Measurements from ENCODE around the gene ARL16. TPM values are rescaled to one million over a fixed set of nuclear protein-coding genes. Genes with fewer than 3 reads are reported as not detected.

The ARL16 gene
- polyA plus RNA-seq, 4 donors: 36.9 to 49.1 (median 45.4) TPM

GRCh38 chr17:81713004-81713555 lies 29.5 kb upstream of the ARL16 start:
- no peak for DNase-seq (ENCODE audit: low read depth in 4 of 4, low spot score in 3 of 4)

DNA sequence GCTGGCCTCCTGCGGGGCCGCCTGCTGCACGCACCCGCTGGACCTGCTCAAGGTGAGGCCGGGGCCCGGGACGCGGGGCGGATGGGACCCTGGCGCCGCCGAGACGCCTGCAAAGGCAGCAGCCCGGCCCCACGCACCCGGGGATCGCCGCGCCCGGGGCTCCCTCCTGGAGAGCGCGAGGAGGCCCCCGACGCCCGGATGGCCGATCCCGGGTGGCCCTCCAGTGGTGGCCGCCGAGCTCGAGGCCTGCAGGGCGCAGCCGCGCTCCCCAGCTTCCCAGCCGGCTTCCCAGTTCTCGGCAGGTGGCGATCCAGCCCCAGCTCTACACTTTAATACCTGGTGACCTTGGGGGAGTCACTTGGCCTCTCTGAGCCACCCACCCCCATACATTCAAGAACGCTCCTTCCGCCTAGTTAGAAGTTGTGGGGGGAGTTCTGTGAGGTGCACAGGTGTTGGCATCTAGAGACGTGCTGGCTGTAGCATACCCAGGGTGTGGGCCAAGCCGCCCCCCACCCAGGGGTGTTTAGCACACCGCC lies 28.9 kb upstream of the ARL16 start:
- DNase-seq (ENCODE audit: low read depth in 4 of 4, low spot score in 3 of 4): no peak

DNA sequence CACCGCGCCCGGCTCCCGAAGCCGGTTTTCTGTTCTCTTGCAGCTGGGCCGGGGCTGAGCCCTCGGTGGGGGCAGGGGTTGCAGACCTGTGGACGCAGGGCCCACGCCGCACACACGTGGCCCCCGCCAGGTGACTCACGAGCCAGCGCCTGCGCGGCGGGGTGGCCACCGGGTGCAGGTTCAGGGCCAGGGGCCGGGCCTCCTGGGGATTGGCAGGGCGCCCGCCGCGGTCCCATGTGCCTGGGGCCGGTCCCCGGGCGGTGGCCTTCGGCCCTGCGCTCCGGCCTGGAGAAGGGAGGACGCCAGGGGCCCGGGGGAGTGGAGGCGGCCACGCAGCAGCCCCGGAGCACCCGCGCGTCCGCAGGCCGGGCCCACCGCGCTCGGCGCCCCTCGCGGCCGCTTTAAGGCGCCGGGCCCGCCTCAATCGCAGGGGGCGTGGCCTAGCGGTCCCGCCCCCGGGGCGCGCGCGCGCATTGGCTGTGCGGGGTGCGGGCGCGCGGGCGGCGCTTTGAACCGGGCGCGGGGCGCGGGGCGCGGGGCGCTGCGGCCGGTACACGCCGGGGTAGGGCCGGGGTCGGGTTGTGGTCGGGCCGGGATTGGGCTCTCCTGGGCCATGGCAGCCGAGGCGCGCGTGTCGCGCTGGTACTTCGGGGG lies 28.3 kb upstream of the ARL16 start, which contains the start of gene SLC25A10:
Gene SLC25A10 (plus strand): TSS at position 471 of the 654 bp plus-strand sequence. CDS start 143 bp downstream, at position 614.
- peak in 3 of 4 donors; percentile 64 to 68 (median 67) for DNase-seq (ENCODE audit: low read depth in 4 of 4, low spot score in 3 of 4)

- no peak for DNase-seq (ENCODE audit: low read depth in 4 of 4, low spot score in 3 of 4)
These were observed 27.1 kb upstream of the ARL16 start for GRCh38 chr17:81710514-81711308.

GRCh38 chr17:81708739-81709185 lies 25.2 kb upstream of the ARL16 start:
- no peak for DNase-seq (ENCODE audit: low read depth in 4 of 4, low spot score in 3 of 4)

GRCh38 chr17:81707725-81708646 lies 24.4 kb upstream of the ARL16 start:
- DNase-seq (ENCODE audit: low read depth in 4 of 4, low spot score in 3 of 4): no peak

GRCh38 chr17:81706757-81707624 lies 23.4 kb upstream of the ARL16 start:
- DNase-seq (ENCODE audit: low read depth in 4 of 4, low spot score in 3 of 4): no peak

DNA sequence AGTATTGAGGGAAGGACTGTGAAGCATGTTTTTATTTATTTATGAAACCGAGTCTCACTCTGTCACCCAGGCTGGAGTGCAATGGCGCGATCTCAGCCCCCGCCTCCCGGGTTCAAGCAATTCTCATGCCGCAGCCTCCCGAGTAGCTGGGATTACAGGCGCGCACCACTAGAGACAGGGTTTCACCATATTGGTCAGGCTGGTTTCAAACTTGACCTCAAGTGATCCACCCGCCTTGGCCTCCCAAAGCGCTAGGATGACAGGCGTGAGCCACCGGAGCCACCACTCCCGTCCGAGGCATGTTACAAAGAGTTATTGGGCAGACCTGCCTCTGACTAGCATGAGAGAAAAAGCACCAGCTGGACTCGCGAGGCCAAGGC lies 22.6 kb upstream of the ARL16 start:
- DNase-seq (ENCODE audit: low read depth in 4 of 4, low spot score in 3 of 4): no peak

DNA sequence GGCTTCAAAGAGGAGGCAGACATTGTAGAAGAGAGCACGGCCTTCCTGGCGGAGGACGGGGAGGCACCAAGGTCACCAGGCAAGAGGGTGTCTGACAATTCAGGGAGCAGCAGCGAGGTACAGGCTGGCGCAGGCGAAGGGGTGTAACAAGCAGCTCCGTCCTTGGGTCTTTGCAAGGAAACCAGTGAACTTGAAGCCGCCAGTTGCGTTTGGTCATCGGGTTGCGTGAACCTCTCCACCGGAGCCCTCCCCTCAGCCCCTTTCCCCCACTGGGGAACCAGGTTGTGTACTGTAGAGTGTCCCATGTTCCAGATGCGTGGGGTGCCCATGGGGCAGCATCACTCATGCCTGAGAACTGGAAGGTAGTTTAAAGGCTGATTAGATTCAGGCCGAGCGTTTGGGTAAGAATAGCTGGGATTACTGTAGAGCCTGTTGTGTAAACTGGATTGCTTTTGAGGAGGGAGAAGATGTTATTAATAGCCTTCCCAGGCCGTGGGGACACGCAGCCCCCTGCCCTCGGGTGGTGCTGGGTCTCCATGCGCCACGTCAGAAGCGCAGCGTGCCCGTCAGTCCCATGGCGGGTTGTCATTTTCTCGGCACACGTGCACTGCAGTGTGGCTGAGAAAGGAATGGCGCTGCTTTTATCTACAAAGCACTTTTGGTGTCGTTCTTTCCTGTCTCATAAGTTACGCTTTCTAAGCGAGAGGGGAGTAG lies 22.1 kb upstream of the ARL16 start:
- no peak for DNase-seq (ENCODE audit: low read depth in 4 of 4, low spot score in 3 of 4)

- DNase-seq (ENCODE audit: low read depth in 4 of 4, low spot score in 3 of 4): no peak
These were observed 20.4 kb upstream of the ARL16 start for GRCh38 chr17:81703747-81704654.

DNA sequence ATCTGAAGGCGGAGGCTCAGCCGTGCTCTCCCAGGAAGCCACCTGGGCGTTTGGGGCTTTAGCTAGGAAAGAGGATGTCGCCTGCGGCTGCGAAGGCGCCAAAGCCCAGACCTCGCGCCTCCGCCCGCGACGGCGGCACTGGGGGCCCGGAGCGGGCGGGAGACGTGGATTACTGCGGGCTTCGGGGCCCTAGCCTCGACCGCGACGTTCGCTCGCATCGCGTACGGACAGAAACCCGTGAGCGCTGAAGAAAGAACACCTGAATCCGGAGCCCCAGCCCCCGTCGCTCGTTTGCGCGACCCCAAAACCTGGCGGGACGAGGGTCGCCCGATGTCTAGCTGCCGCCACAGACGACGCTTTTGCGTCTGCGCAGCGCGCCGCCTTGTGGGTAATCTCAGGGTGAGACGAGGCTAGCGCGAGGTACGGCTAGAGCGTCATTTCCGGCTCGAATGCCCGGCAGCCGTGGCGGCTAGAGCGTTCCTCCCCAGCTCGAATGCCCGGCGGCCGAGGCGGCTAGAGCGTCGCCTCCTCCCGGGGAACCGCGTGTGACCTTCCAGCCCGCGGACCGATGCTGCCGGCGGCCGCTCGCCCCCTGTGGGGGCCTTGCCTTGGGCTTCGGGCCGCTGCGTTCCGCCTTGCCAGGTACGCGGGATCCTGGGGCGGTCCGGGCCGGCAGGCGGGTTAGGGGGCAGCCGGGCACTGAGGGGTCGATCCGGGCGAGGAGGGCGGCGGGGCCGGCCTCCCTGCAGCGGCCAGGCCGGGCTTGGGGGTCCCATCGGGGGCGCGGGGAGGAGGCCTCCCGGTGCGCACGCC lies 19.5 kb upstream of the ARL16 start, which contains the start of gene MRPL12:
Gene MRPL12 (plus strand): TSS at position 434 of the 813 bp plus-strand sequence. CDS start 135 bp downstream, at position 569.
- peak; percentile 84 to 91 (median 86) for DNase-seq (ENCODE audit: low read depth in 4 of 4, low spot score in 3 of 4)

- no peak for DNase-seq (ENCODE audit: low read depth in 4 of 4, low spot score in 3 of 4)
These were observed 17.9 kb upstream of the ARL16 start for GRCh38 chr17:81701288-81702071.

DNA sequence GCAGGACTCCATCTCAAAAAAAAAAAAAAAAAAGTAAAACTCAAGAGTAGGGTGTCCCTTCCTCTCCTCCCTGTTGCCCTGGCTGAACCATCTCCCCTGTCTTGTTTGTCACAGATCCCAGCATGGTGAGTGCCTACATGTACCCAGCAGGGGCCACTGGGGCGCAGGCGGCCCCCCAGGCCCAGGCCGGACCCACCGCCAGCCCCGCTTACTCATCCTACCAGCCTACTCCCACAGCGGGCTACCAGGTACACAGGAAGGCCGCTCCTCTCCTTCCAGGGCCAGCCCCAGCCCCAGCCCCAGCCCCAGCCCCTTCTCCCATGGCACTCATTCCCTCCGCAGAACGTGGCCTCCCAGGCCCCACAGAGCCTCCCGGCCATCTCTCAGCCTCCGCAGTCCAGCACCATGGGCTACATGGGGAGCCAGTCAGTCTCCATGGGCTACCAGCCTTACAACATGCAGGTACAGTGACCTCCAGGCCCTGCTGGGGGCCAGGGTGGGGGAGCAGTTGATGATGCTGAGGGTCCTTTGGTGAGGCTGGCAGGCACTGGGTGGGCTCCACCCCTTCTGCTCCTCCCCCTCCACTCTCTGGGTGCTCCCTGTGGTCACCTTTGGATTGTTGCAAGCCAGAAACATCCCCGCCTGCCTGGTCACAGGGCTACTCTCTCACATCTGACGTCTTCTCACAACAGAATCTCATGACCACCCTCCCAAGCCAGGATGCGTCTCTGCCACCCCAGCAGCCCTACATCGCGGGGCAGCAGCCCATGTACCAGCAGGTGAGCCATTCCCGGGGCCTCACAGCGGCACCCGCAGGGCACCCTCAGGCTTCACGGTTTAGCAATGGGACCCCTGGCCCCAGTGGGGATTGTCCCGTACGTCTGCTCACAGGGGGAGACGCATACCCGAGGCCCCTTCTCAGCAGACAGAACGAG lies 17.0 kb upstream of the ARL16 start:
- no peak for DNase-seq (ENCODE audit: low read depth in 4 of 4, low spot score in 3 of 4)

DNA sequence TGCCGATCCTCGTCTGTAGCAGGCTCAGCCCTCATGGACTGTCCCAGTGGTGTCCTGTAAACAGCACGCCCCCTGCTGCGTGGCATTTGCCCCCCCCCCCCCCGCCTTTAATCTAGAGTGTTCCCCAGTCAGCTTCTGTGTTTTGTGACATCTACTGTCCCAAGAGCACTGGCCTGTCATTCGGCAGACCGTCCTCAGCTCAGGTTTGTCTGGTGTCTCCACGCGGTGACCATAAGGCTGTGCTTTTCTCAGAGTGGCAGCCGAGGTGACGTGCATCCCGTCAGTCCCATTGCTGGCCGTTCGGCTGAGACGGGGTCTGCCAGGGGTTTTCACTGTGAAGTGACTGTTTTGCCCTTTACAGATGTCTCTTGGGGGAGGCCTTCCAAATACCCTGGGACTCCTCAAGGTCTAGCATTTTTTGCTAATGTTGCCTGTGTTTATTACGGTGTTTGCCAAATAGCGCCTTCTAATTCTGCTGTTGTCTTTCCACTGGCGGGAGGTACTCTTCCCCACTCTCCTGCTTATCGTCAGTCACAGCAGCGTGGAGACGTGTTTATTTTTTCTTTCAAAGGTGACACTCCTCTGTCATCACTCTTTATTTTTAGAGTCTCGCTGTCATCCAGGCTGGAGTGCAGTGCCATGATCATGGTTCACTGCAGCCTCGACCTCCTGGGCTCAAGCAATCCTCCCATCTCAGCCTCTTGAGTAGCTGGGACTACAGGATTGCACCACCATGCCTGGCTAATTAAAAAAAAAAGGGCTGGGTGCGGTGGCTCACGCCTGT lies 13.9 kb upstream of the ARL16 start:
- no peak for DNase-seq (ENCODE audit: low read depth in 4 of 4, low spot score in 3 of 4)

All from right renal pelvis (tissue), 4 donors.